Gastroesophageal sphincter (tissue), 3 donors: ENCODE results near the gene SORCS3.

Source experiments
- EP300 ChIP-seq: sonication (generic); formaldehyde crosslinking; IDR thresholded peaks from one replicate; pipeline ENCODE4 v1.6.1; 2017; ENCODE audit warnings: antibody characterized with exemption, mild to moderate bottlenecking
- TF ChIP-seq, protein P1 (sequence below), 4 experiments: fragments of 200-600 bp in 2 of 4; fragments of 450-650 bp in 2 of 4; sonication (generic) in 1 of 4; IDR thresholded peaks; one replicate each; pipeline ENCODE4 v1.5.1; 2017 to 2019; ENCODE audit warnings: antibody characterized with exemption in 4 of 4, mild to moderate bottlenecking in 2 of 4, moderate library complexity in 2 of 4

DNA sequence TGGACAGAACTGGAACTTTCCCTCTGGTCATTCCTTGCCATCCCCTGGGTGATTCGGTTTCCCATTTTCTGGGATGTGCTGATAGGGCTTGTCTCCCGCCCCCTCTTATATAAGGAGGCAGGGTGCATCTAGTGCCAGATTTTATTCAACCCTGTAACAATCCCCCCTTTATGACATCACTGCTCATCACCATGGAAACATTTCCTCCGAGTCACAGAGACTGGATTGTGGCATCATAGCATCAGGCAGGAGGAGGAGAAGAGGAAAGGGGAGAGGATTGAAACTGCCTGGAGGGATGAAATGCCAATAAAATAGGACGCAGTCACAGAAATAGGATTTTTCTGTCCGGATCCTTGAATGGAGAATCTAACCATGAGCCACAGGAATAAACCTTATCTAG, 25.0 kb downstream of the SORCS3 start:
- TF ChIP-seq, protein P1, sequence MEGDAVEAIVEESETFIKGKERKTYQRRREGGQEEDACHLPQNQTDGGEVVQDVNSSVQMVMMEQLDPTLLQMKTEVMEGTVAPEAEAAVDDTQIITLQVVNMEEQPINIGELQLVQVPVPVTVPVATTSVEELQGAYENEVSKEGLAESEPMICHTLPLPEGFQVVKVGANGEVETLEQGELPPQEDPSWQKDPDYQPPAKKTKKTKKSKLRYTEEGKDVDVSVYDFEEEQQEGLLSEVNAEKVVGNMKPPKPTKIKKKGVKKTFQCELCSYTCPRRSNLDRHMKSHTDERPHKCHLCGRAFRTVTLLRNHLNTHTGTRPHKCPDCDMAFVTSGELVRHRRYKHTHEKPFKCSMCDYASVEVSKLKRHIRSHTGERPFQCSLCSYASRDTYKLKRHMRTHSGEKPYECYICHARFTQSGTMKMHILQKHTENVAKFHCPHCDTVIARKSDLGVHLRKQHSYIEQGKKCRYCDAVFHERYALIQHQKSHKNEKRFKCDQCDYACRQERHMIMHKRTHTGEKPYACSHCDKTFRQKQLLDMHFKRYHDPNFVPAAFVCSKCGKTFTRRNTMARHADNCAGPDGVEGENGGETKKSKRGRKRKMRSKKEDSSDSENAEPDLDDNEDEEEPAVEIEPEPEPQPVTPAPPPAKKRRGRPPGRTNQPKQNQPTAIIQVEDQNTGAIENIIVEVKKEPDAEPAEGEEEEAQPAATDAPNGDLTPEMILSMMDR (IDR thresholded peaks at IDR 0.05): no peak
- TF ChIP-seq EP300: no peak
